PFSK-1 (cell line): Measurements from ENCODE around the gene SAT1.

Experiments
- POLR2AphosphoS5 ChIP-seq: IDR thresholded peaks from 2 replicates; pipeline ENCODE4 v1.6.1; 2012; ENCODE audit warnings: low read depth, mild to moderate bottlenecking, control low read depth, low read length, moderate library complexity
- TAF1 ChIP-seq: IDR thresholded peaks from 2 replicates; pipeline ENCODE4 v1.6.1; 2012; ENCODE audit warnings: low read length, control low read depth, borderline replicate concordance; ENCODE audit not compliant: insufficient read depth

- TF ChIP-seq TAF1 (no peak), POLR2AphosphoS5 (no peak)
These were observed 12.8 kb upstream of the SAT1 start for GRCh38 chrX:23770142-23770541.
